GM12878 (cell line): Measurements from ENCODE around the gene YIF1B. TPM values are rescaled to one million over a fixed set of nuclear protein-coding genes. Genes with fewer than 3 reads are reported as not detected.

ENCODE experiments used
- ATAC-seq: fragments of 200-7000 bp; cut with Tn5 transposase; 3 replicates; pipeline ENCODE4 v1.9.1; 2020; ENCODE audit warnings: mild to moderate bottlenecking, moderate library complexity
- BruUV-seq: library from RNA; stranded (reverse); fragments of 400-500 nt; replicated peaks from 2 replicates; lab custom pipeline; 2021; lab: Mats Ljungman, UMichigan
- CTCF ChIA-PET: fragments of 300-600 bp; sonication (Branson Sonifier 250); formaldehyde crosslinking; extraction: SDS; loops from one replicate; lab custom pipeline; 2021; ENCODE audit warnings: inconsistent platforms; lab: Yijun Ruan, JAX
- POLR2A ChIA-PET: fragments of 350-600 bp; formaldehyde crosslinking; extraction: SDS; loops from one replicate; lab custom pipeline; 2021; ENCODE audit warnings: inconsistent platforms; lab: Charles Lee
- RAD21 ChIA-PET: fragments of 300-600 bp; sonication (Branson Sonifier 250); formaldehyde crosslinking; loops from one replicate; lab custom pipeline; 2023; ENCODE audit warnings: antibody characterized with exemption; ENCODE audit not compliant: unreplicated experiment; lab: Charles Lee
- SMC1A ChIA-PET: fragments of 300-600 bp; sonication (Branson Sonifier 250); formaldehyde crosslinking; loops from one replicate; lab custom pipeline; 2023; ENCODE audit not compliant: unreplicated experiment, uncharacterized antibody; lab: Charles Lee
- DNase-seq: peaks from one replicate; pipeline ENCODE4 v3.0.0-alpha.2; 2011; ENCODE audit warnings: low read depth, low spot score
- FAIRE-seq: peaks from 3 replicates; lab custom pipeline; 2011; peaks lifted over from hg19 to GRCh38; lab: Jason Lieb, UNC
- H2AFZ ChIP-seq: 2 replicates; pipeline ENCODE4 v1.6.0; 2011; ENCODE audit warnings: low read depth, low read length, control low read depth; ENCODE audit not compliant: control insufficient read depth
- H3K27ac ChIP-seq: 2 replicates; pipeline ENCODE4 v1.5.1; 2011; ENCODE audit warnings: control low read depth; ENCODE audit not compliant: control insufficient read depth, insufficient read depth
- H3K27me3 ChIP-seq, 2 experiments: replicated peaks in 1 of 2; 2 replicates each; pipeline versions ENCODE4 v1.6.0 to v1.6.1; 2011; ENCODE audit warnings: low read length in 1 of 2; ENCODE audit not compliant: control insufficient read depth in 2 of 2, insufficient read depth in 2 of 2
- H3K36me3 ChIP-seq, 2 experiments: 2 replicates each; pipeline ENCODE4 v1.5.1; 2011; ENCODE audit warnings: low read length in 1 of 2; ENCODE audit not compliant: control insufficient read depth in 2 of 2, insufficient read depth in 2 of 2
- H3K4me1 ChIP-seq: 2 replicates; pipeline ENCODE4 v1.6.1; 2011; ENCODE audit warnings: mild to moderate bottlenecking, low read length, moderate library complexity, mixed read lengths; ENCODE audit not compliant: control insufficient read depth, insufficient read depth
- H3K4me2 ChIP-seq: 2 replicates; pipeline ENCODE4 v1.6.0; 2011; ENCODE audit warnings: control low read depth; ENCODE audit not compliant: control insufficient read depth, insufficient read depth
- H3K4me3 ChIP-seq: fragments of 200-600 bp; sonication (generic); 2 replicates; pipeline ENCODE4 v1.5.1; 2016
- H3K79me2 ChIP-seq: 2 replicates; pipeline ENCODE4 v1.6.0; 2011; ENCODE audit warnings: low read length; ENCODE audit not compliant: control insufficient read depth, insufficient read depth
- H3K9ac ChIP-seq: 2 replicates; pipeline ENCODE4 v1.8.0; 2011; ENCODE audit warnings: low read length, control low read depth, mixed read lengths; ENCODE audit not compliant: control insufficient read depth, insufficient read depth
- H3K9me3 ChIP-seq: replicated peaks from 3 replicates; pipeline ENCODE4 v1.5.1; 2011; ENCODE audit warnings: mild to moderate bottlenecking, low read length; ENCODE audit not compliant: control insufficient read depth, insufficient read depth
- H4K20me1 ChIP-seq: 2 replicates; pipeline ENCODE4 v1.6.0; 2011; ENCODE audit not compliant: control insufficient read depth, insufficient read depth
- CBFB ChIP-seq: IDR thresholded peaks from 2 replicates; pipeline ENCODE4 v1.6.1; 2016; ENCODE audit warnings: antibody characterized with exemption, low read depth
- CEBPB ChIP-seq, 2 experiments: fragments of 150-350 bp in 1 of 2; IDR thresholded peaks; 2 replicates each; pipeline ENCODE4 v1.6.1; 2012 to 2014; ENCODE audit warnings: low read depth in 2 of 2, low read length in 2 of 2, borderline replicate concordance in 1 of 2, inconsistent platforms in 1 of 2
- IRF5 ChIP-seq: fragments of 450-650 bp; IDR thresholded peaks from 2 replicates; pipeline ENCODE4 v1.6.1; 2017; ENCODE audit warnings: borderline replicate concordance
- POU2F2 ChIP-seq: IDR thresholded peaks from 3 replicates; pipeline ENCODE4 v1.6.1; 2011; ENCODE audit warnings: low read depth, mild to moderate bottlenecking, low read length, borderline replicate concordance
- SIX5 ChIP-seq: IDR thresholded peaks from 2 replicates; pipeline ENCODE4 v1.6.1; 2011; ENCODE audit warnings: mild to moderate bottlenecking, low read depth, low read length, moderate library complexity; ENCODE audit not compliant: severe bottlenecking
- YY1 ChIP-seq: IDR thresholded peaks from 2 replicates; pipeline ENCODE4 v1.6.1; 2011; ENCODE audit warnings: low read depth, mild to moderate bottlenecking, low read length
- ZBTB40 ChIP-seq: fragments of 450-650 bp; IDR thresholded peaks from 2 replicates; pipeline ENCODE4 v1.6.1; 2016; ENCODE audit warnings: mild to moderate bottlenecking, moderate library complexity, borderline replicate concordance
- ZNF217 ChIP-seq: fragments of 450-650 bp; IDR thresholded peaks from 2 replicates; pipeline ENCODE4 v1.6.1; 2017; ENCODE audit warnings: antibody characterized with exemption, mild to moderate bottlenecking
- ZNF622 ChIP-seq: fragments of 450-650 bp; IDR thresholded peaks from 2 replicates; pipeline ENCODE4 v1.6.1; 2017; ENCODE audit warnings: mild to moderate bottlenecking, inconsistent platforms
- WGBS: methylation state at CpG from one replicate; pipeline ENCODE4 v1.1.6; 2016; ENCODE audit warnings: low lambda C conversion rate; ENCODE audit not compliant: insufficient replicate concordance, insufficient coverage; ENCODE audit errors: missing lambda C conversion rate; 5-methylcytosine and 5-hydroxymethylcytosine counted together
- in situ Hi-C: fragments of 300-500 bp; cut with MboI; formaldehyde crosslinking; loops from 9 replicates; pipeline ENCODE4 v1.14.3; 2018; ENCODE audit warnings: mixed read lengths
- intact Hi-C: fragments of 100-400 bp; cut with micrococcal nuclease; formaldehyde crosslinking; loops from one replicate; pipeline ENCODE4 v1.14.2; 2022; ENCODE audit not compliant: unreplicated experiment
- polyA plus RNA-seq, 11 experiments: library from polyadenylated mRNA; depleted of rRNA in 4 of 11; unstranded in 6 of 11; stranded (reverse) in 5 of 11; fragments of >200 nt; fragmentation: Nextera tagmentation in 4 of 11; fragmentation: Illumina TruSeq in 1 of 11; extraction: Ambion mirVana in 4 of 11; extraction: Trizol in 1 of 11; gene quantifications; 1 replicate in 1 of 11; 2 replicates in 10 of 11; pipeline versions ENCODE4 v1.2.1 to v1.2.3, GENCODE V29; 2011 to 2016; ENCODE audit warnings: inconsistent platforms in 2 of 11, missing spikeins in 2 of 11, low read depth in 1 of 11
- total RNA-seq, 4 experiments: library from RNA; depleted of rRNA in 3 of 4; stranded (reverse); fragments of >200 nt in 3 of 4; fragmentation: Illumina TruSeq in 1 of 4; extraction: Trizol in 1 of 4; gene quantifications; 2 replicates each; pipeline versions ENCODE4 v1.2.1 to v1.2.3, GENCODE V29; 2013 to 2021

Gene YIF1B
- total and polyA plus RNA-seq, 10 of the 15 experiments (the other 5 are each of a cell fraction or from before 2014, with no cell fraction given), result 1.3 to 106 (median 53.5) TPM

- ChIA-PET CTCF (no interaction called here), POLR2A (no interaction called here), SMC1A (no interaction called here), RAD21 (no interaction called here)
- ATAC-seq, result no peak
- Histone ChIP-seq H3K27me3 (no peaks in the 10 kb centered on the region; a peak in 1 of 4 replicates), H3K4me1 (no peaks in the 10 kb centered on the region), H3K4me3 (no peak overlapping the region), H4K20me1 (no peaks in the 10 kb centered on the region), H2AFZ (no peak overlapping the region), H3K36me3 (no peaks in the 10 kb centered on the region), H3K9me3 (no peaks in the 10 kb centered on the region), H3K4me2 (no peak overlapping the region), H3K9ac (no peak overlapping the region), H3K27ac (no peak overlapping the region), H3K79me2 (no peaks in the 10 kb centered on the region)
- intact Hi-C loops (no loop called here), in situ Hi-C loops (no loop called here)
- TF ChIP-seq CBFB (no peak), YY1 (no peak), CEBPB (IDR thresholded peaks at IDR 0.05; ENCODE audit: borderline replicate concordance in 1 of 2, low read depth in 2 of 2, low read length in 2 of 2) (no peak), ZNF217 (no peak), ZNF622 (no peak), SIX5 (no peak), IRF5 (no peak), POU2F2 (no peak), ZBTB40 (no peak)
- 35% methylated on average over 2 of the region's 2 CpGs for WGBS
- FAIRE-seq, result no peak
- DNase-seq, result no peak
- BruUV-seq, result no TSS peak
Measured at GRCh38 chr19:38273499-38273898, 42.2 kb downstream of the YIF1B start.
